ENCODE results near the gene NUDT6. TPM values are rescaled to one million over a fixed set of nuclear protein-coding genes. Genes with fewer than 3 reads are reported as not detected.
"Not testable (repeated sequence)": the region's sequence is repeated elsewhere in the genome, so short reads cannot be mapped to it uniquely, and the experiment has no call there.

Gene NUDT6
- total and polyA plus RNA-seq, 7 donors, result 3.3 to 7.6 (median 4.0) TPM

- Histone ChIP-seq H3K4me1 (no peaks in the 10 kb centered on the region), H3K4me3 (no peak overlapping the region), H3K27me3 (ENCODE audit: insufficient read depth in 3 of 3, low read length in 2 of 3) (no peaks in the 10 kb centered on the region), H3K9me3 (no peaks in the 10 kb centered on the region), H3K27ac (no peak overlapping the region), H3K36me3 (ENCODE audit: insufficient read depth in 1 of 2, low read depth in 1 of 2) (no peaks in the 10 kb centered on the region)
- 83 to 96% (median 88%) methylated on average over 4 of the region's 4 CpGs for WGBS, 3 donors
- ATAC-seq (no peak), DNase-seq (no peak)
- intact Hi-C loops (cut with DNase I), result no loop called here
- TF ChIP-seq CTCF (IDR thresholded peaks at IDR 0.05), result no peak
These were observed 48.4 kb downstream of the NUDT6 start for GRCh38 chr4:122873821-122874593.

DNA sequence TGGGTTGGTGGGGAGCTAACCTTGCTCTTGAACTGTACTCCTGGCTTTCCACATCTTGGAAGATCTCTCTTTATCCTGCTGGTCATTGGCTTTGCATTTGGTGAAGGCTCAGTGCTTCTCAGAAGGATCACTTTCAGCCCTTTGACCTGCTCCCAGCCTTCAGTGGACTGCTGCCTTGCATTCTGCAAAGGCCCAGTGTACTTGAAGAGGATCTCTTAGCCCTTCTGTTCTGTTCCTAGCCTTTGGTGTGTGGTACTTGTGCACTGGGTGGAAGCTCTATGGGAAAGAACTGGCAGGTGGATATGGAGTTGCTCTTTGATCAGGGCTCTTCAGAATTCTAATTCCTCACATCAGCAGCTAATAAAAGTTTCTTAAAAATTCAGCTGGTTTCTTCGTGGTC, 49.3 kb downstream of the NUDT6 start:
- intact Hi-C loops (cut with DNase I), result no loop called here
- no peak for TF ChIP-seq CTCF (IDR thresholded peaks at IDR 0.05)
- DNase-seq, result no peak

DNA sequence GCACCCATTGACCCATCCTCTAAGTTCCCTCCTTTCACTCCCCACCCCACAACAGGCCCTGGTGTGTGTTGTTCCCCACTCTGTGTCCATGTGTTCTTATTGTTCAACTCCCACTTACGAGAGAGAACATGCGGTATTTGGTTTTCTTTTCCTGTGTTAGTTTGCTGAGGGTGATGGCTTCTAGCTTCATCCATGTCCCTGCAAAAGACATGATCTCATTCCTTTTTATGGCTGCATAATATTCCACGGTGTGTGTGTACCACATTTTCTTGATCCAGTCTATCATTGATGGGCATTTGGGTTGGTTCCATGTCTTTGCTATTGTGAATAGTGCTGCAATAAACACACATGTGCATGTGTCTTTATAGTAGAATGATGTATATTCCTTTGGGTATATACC, 54.2 kb downstream of the NUDT6 start:
- DNase-seq; ATAC-seq; H3K36me3 ChIP-seq (ENCODE audit: insufficient read depth in 1 of 2, low read depth in 1 of 2); H3K27me3 ChIP-seq (ENCODE audit: insufficient read depth in 3 of 3, low read length in 2 of 3); intact Hi-C loops (cut with DNase I); H3K4me3 ChIP-seq; H3K27ac ChIP-seq; H3K4me1 ChIP-seq; H3K9me3 ChIP-seq: not testable (repeated sequence)
- 94 to 98% (median 98%) methylated on average over 3 of the region's 3 CpGs for WGBS, 3 donors

More for the DNA sequence above, 49.3 kb downstream of the NUDT6 start:
- no peaks in the 10 kb centered on the region for H3K9me3 ChIP-seq
- no peaks in the 10 kb centered on the region for H3K4me1 ChIP-seq
- WGBS, 3 donors, result 72 to 85% (median 76%) methylated on average over 1 of the region's 1 CpG
- H3K36me3 ChIP-seq (ENCODE audit: insufficient read depth in 1 of 2, low read depth in 1 of 2), result no peaks in the 10 kb centered on the region
- no peaks in the 10 kb centered on the region for H3K27me3 ChIP-seq (ENCODE audit: insufficient read depth in 3 of 3, low read length in 2 of 3)
- no peak for ATAC-seq
- H3K27ac ChIP-seq, result no peak overlapping the region
- H3K4me3 ChIP-seq, result no peak overlapping the region

DNA sequence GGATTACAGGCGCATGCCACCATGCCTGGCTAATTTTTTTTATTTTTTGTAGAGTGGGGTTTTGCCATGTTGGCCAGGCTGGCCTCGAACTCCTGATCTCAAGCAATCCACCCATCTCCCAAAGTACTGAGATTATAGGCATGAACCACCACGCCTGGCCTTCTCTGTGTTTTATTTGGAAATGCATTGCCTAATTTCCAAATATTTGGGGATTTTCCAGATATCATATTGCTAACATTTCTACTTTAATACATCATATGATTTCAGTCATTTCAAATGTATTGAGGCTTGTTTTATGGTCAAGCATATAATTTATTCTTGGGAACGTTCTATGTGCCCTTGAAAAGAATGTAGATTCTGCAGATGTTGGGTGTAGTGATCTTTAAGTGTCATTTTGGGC, 57.0 kb downstream of the NUDT6 start:
- no peak for ATAC-seq
- no peaks in the 10 kb centered on the region for H3K36me3 ChIP-seq (ENCODE audit: insufficient read depth in 1 of 2, low read depth in 1 of 2)
- intact Hi-C loops (cut with DNase I), result no loop called here
- H3K4me3 ChIP-seq, result no peak overlapping the region
- no peaks in the 10 kb centered on the region for H3K27me3 ChIP-seq (ENCODE audit: insufficient read depth in 3 of 3, low read length in 2 of 3)
- DNase-seq, result no peak
- H3K4me1 ChIP-seq, result no peaks in the 10 kb centered on the region
- no peak overlapping the region for H3K27ac ChIP-seq
- 71 to 87% (median 80%) methylated on average over 4 of the region's 4 CpGs for WGBS, 3 donors
- H3K9me3 ChIP-seq, result no peaks in the 10 kb centered on the region
- TF ChIP-seq CTCF (IDR thresholded peaks at IDR 0.05), result no peak

GRCh38 chr4:122863639-122864038, 58.8 kb downstream of the NUDT6 start:
- 46 to 59% (median 50%) methylated on average over 1 of the region's 1 CpG for WGBS, 3 donors
- TF ChIP-seq CTCF (IDR thresholded peaks at IDR 0.05), result no peak
- Histone ChIP-seq H3K9me3 (no peaks in the 10 kb centered on the region), H3K4me1 (no peaks in the 10 kb centered on the region), H3K27ac (no peak overlapping the region), H3K36me3 (ENCODE audit: insufficient read depth in 1 of 2, low read depth in 1 of 2) (no peaks in the 10 kb centered on the region), H3K4me3 (no peak overlapping the region), H3K27me3 (ENCODE audit: insufficient read depth in 3 of 3, low read length in 2 of 3) (no peaks in the 10 kb centered on the region)
- intact Hi-C loops (cut with DNase I), result no loop called here
- no peak for DNase-seq
- no peak for ATAC-seq

Data from psoas muscle (tissue), 8 donors.